Measurements from ENCODE around the gene DIPK1B.

Gene DIPK1B

DNA sequence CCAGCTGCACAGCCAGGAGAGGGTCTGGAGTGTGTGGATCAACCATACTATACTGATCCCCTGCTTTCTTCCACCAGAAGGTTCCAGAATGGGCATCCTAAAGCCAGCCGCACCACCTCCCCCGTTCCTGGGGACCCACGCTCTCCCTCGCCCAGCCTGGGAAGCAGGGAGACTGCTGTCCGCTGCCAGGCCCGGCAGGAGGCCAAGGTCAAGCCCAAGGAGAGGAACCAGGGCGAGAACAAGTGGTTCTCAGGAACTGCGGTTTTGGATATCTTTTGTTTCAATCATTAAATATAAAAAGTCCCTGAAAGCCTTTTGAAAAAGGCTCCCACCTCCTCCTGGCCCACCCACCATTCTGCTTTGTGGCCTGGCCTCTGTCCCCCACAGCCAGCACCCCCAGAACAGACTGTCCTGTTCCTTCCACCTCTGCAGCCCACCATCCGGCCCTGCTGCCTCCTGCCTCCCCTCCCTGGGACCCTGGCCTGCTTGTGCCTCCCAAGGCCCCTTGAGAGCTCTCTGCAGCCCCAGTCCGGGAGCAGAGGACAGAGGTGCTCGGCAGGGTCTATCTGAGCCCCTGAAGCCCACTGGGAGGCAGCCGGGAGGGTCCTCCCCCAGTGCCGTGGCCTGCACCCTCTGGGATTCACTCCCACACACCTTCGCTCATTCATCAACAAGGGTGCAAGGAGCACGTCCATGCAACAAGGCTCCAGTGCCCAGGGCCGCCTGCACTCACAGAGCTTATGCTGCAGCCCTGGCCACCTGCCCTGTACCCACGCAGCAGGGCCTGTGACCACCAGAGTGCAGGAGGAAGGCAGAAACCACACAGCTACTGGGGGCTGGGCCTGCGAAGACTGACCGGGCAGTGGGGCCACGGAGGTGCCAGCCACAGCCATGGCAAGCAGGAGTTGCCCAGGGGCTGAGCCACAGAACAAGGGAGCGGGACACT is 36.6 kb downstream of the DIPK1B start:
- Histone ChIP-seq H3F3A (ENCODE audit: control insufficient read depth, insufficient read depth) (peaks cover 5% of the 10 kb centered on the region; the same call in 1 of the 2 replicates), H3K4me1 (ENCODE audit: control insufficient read depth, low read length) (peaks cover 34% of the 10 kb centered on the region), H3K9me3 (ENCODE audit: control insufficient read depth, insufficient read depth, low read length) (peaks cover 27% of the 10 kb centered on the region), H3K9me2 (replicated peaks; ENCODE audit: control insufficient read depth, low read length) (no peaks in the 10 kb centered on the region), H3K36me3 (ENCODE audit: control insufficient read depth, low read length) (no peaks in the 10 kb centered on the region), H3K27ac (ENCODE audit: low read depth, low read length) (peak overlapping the region; percentile 81), H3K4me3 (ENCODE audit: low read length) (peak overlapping the region; percentile 39; the same call in 1 of the 2 replicates), H3K79me2 (ENCODE audit: control insufficient read depth, low read length) (no peaks in the 10 kb centered on the region), H3K27me3 (ENCODE audit: control insufficient read depth, low read length) (peaks cover 4% of the 10 kb centered on the region; the same call in 1 of the 2 replicates), H4K20me1 (ENCODE audit: control insufficient read depth, insufficient read depth, low read depth, low read length) (no peaks in the 10 kb centered on the region), H3K4me2 (ENCODE audit: low read length) (peak overlapping the region; percentile 54)
- TF ChIP-seq CTCF (IDR thresholded peaks at IDR 0.05; ENCODE audit: low read depth, low read length, poor library complexity, severe bottlenecking), result no peak
- TF ChIP-seq EZH2phosphoT487 (IDR thresholded peaks at IDR 0.05; ENCODE audit: borderline replicate concordance, low read length), result no peak

DNA sequence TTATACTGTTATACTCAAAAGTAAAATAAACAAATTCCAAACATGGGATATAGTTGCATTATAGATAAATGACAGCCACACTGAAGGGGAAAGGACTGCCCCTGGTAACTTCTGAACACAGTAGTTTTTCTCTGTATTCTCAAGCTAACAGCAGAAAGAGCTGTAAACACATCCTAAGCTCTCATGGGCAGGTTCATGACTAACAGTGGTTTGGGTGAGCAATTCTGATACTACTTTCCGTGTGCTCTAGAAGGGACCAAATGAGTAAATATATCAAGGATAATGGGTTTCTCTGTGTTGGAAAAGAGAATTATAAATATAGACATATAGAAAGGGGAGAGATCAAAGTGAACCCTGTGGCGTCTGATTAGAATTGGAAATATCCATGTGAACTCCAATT is 38.2 kb downstream of the DIPK1B start:
- H3K4me2 ChIP-seq (ENCODE audit: low read length), result peak overlapping the region; percentile 54
- H3K27me3 ChIP-seq (ENCODE audit: control insufficient read depth, low read length), result no peaks in the 10 kb centered on the region
- H3K9me3 ChIP-seq (ENCODE audit: control insufficient read depth, insufficient read depth, low read length), result peaks cover 27% of the 10 kb centered on the region
- TF ChIP-seq CTCF (IDR thresholded peaks at IDR 0.05; ENCODE audit: low read depth, low read length, poor library complexity, severe bottlenecking) (no peak), EZH2phosphoT487 (IDR thresholded peaks at IDR 0.05; ENCODE audit: borderline replicate concordance, low read length) (no peak)
- H3F3A ChIP-seq (ENCODE audit: control insufficient read depth, insufficient read depth), result peaks cover 5% of the 10 kb centered on the region; the same call in 1 of the 2 replicates
- no peaks in the 10 kb centered on the region for H3K79me2 ChIP-seq (ENCODE audit: control insufficient read depth, low read length)
- peak overlapping the region; percentile 81 for H3K27ac ChIP-seq (ENCODE audit: low read depth, low read length)
- no peaks in the 10 kb centered on the region for H3K36me3 ChIP-seq (ENCODE audit: control insufficient read depth, low read length)
- H3K4me1 ChIP-seq (ENCODE audit: control insufficient read depth, low read length), result peaks cover 34% of the 10 kb centered on the region
- no peaks in the 10 kb centered on the region for H4K20me1 ChIP-seq (ENCODE audit: control insufficient read depth, insufficient read depth, low read depth, low read length)
- H3K9me2 ChIP-seq (replicated peaks; ENCODE audit: control insufficient read depth, low read length), result no peaks in the 10 kb centered on the region
- H3K4me3 ChIP-seq (ENCODE audit: low read length), result 0 out of 2 replicates have a peak overlapping the region, but pooled peaks have one; percentile 20

DNA sequence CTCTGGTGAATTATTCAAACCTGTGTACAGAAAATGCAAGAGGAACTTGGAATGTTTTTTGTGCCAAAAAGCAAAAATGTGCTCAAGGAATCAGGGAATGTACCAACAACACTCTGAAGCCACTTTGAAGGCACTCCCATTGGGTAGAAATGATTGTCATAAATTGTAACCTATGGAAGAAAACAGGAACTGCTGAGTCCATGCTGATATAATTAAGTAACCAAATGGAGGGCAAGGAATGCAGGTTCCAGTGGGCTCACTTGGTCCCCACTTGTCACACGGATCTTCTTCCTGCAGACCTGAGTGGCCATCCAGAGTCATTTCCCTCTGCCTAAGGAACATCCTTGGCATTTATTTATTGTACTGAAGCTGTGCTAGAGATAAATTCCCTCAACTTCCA is 38.9 kb downstream of the DIPK1B start:
- H3K4me3 ChIP-seq (ENCODE audit: low read length), result no peak overlapping the region
- no peak overlapping the region for H3K4me2 ChIP-seq (ENCODE audit: low read length)
- no peaks in the 10 kb centered on the region for H3K36me3 ChIP-seq (ENCODE audit: control insufficient read depth, low read length)
- H3F3A ChIP-seq (ENCODE audit: control insufficient read depth, insufficient read depth), result peaks cover 5% of the 10 kb centered on the region; the same call in 1 of the 2 replicates
- H3K4me1 ChIP-seq (ENCODE audit: control insufficient read depth, low read length), result peaks cover 34% of the 10 kb centered on the region
- no peaks in the 10 kb centered on the region for H4K20me1 ChIP-seq (ENCODE audit: control insufficient read depth, insufficient read depth, low read depth, low read length)
- H3K27me3 ChIP-seq (ENCODE audit: control insufficient read depth, low read length), result no peaks in the 10 kb centered on the region
- no peaks in the 10 kb centered on the region for H3K9me2 ChIP-seq (replicated peaks; ENCODE audit: control insufficient read depth, low read length)
- TF ChIP-seq CTCF (IDR thresholded peaks at IDR 0.05; ENCODE audit: low read depth, low read length, poor library complexity, severe bottlenecking), result no peak
- no peak for TF ChIP-seq EZH2phosphoT487 (IDR thresholded peaks at IDR 0.05; ENCODE audit: borderline replicate concordance, low read length)
- H3K79me2 ChIP-seq (ENCODE audit: control insufficient read depth, low read length), result no peaks in the 10 kb centered on the region
- peaks cover 32% of the 10 kb centered on the region for H3K9me3 ChIP-seq (ENCODE audit: control insufficient read depth, insufficient read depth, low read length)
- H3K27ac ChIP-seq (ENCODE audit: low read depth, low read length), result no peak overlapping the region
